GM23248 (cell line): ENCODE measurements around the gene FZD10.

ENCODE experiments used
- EZH2 ChIP-seq: fragments of 200-600 bp; sonication (generic); IDR thresholded peaks from 2 replicates; pipeline ENCODE4 v1.6.1; 2018; ENCODE audit warnings: antibody characterized with exemption, mild to moderate bottlenecking; ENCODE audit not compliant: insufficient read depth, poor library complexity, severe bottlenecking
- EZH2phosphoT487 ChIP-seq: fragments of 200-600 bp; sonication (generic); IDR thresholded peaks from 2 replicates; pipeline ENCODE4 v1.6.1; 2018; ENCODE audit warnings: antibody characterized with exemption, moderate library complexity, mild to moderate bottlenecking, low read depth; ENCODE audit not compliant: insufficient read depth

DNA sequence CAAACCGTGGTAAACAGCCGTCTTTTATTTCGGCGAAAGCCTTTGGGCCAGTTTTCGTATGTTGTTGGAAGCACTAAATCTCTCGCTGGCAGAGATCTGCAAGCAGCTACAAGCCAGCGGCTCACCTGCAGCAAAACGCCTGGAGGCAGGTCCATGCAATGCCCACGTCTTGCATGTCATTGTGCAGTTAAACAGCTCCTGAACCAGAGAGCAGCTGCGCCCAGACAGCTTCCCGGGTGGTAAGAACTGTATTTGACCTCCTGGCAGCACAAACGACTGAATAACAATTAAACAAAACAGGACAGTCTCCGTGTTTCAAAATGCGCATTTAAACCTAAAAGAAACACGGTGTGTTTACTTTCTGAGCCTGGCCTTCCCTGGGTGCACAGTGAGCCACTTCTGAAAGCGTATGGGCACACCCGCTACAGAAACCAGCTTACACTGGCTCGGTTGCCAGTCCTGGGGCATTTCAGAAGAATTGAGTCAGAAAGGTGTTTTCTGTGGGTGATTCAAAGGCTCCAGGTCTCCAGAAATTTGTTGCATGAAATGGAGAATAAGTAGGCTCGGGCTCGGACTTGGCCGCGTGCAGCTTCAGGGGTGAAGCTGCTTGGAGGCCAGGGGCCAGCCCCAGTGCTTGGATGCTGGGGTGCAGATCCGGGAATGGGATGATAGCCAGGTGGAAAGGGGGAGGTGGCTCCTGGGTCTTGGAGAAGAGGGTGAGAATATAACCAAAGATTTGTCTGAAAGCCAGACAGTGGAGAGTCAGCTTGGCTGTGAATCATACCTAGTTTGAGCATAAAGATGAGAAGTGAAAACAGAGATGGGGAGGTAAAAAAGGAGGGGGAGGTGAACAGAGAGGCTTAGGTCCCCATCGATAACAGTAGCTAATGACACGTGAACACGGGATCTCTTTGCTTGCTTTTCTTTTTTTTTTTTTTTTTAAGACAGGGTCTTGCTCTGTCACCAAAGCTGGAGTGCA is 24.9 kb upstream of the FZD10 start:
- no peak for TF ChIP-seq EZH2phosphoT487
- TF ChIP-seq EZH2 = no peak
